CD14-positive monocyte (primary cell): Measurements from ENCODE around the gene STARD13. TPM values are rescaled to one million over a fixed set of nuclear protein-coding genes. Genes with fewer than 3 reads are reported as not detected.

Source experiments
- DNase-seq, 3 donors: peaks; one replicate each; pipeline ENCODE4 v3.0.0-alpha.2; 2011 to 2022
- H2AFZ ChIP-seq: 2 replicates; pipeline ENCODE4 v1.6.0; 2012; ENCODE audit warnings: mild to moderate bottlenecking, low read depth, low read length, inconsistent platforms; ENCODE audit not compliant: insufficient read depth, poor library complexity, severe bottlenecking
- H3K27ac ChIP-seq, 2 donors: 1 replicate in 1 of 2; 2 replicates in 1 of 2; pipeline ENCODE4 v1.5.1; 2012 to 2013; ENCODE audit warnings: low read length in 2 of 2, control low read depth in 1 of 2, inconsistent platforms in 1 of 2, low read depth in 1 of 2, mild to moderate bottlenecking in 1 of 2
- H3K27me3 ChIP-seq, 2 donors: one replicate each; pipeline versions ENCODE4 v1.6.0 to v1.6.1; 2011 to 2013; ENCODE audit warnings: low read length in 2 of 2; ENCODE audit not compliant: control insufficient read depth in 2 of 2, insufficient read depth in 2 of 2
- H3K36me3 ChIP-seq, 2 donors: replicated peaks in 1 of 2; 1 replicate in 1 of 2; 2 replicates in 1 of 2; pipeline versions ENCODE4 v1.5.1 to v1.6.1; 2012 to 2013; ENCODE audit warnings: low read length in 2 of 2, control low read depth in 1 of 2, inconsistent platforms in 1 of 2, mild to moderate bottlenecking in 1 of 2; ENCODE audit not compliant: insufficient read depth in 2 of 2, control insufficient read depth in 1 of 2
- H3K4me1 ChIP-seq, 2 donors: 1 replicate in 1 of 2; 2 replicates in 1 of 2; pipeline versions ENCODE4 v1.5.1 to v1.6.1; 2012 to 2013; ENCODE audit warnings: low read length in 2 of 2, control low read depth in 1 of 2, inconsistent platforms in 1 of 2, mild to moderate bottlenecking in 1 of 2, moderate library complexity in 1 of 2; ENCODE audit not compliant: insufficient read depth in 2 of 2, control insufficient read depth in 1 of 2
- H3K4me2 ChIP-seq: replicated peaks from 2 replicates; pipeline ENCODE3; 2012; ENCODE audit warnings: low read length, moderate library complexity, mild to moderate bottlenecking; ENCODE audit not compliant: poor library complexity, severe bottlenecking; ENCODE audit errors: extremely low read depth
- H3K4me3 ChIP-seq, 3 experiments: fragments of 200-600 bp in 1 of 3; sonication (generic) in 1 of 3; replicated peaks in 1 of 3; 1 replicate in 2 of 3; 2 replicates in 1 of 3; pipeline ENCODE4 v1.5.1; 2011 to 2013; ENCODE audit warnings: low read length in 3 of 3, mild to moderate bottlenecking in 3 of 3, control low read depth in 2 of 3, low read depth in 2 of 3, inconsistent platforms in 1 of 3, moderate library complexity in 1 of 3
- H3K79me2 ChIP-seq: 2 replicates; pipeline ENCODE4 v1.6.0; 2012; ENCODE audit warnings: mild to moderate bottlenecking, control low read depth, inconsistent platforms, low read length, moderate library complexity; ENCODE audit not compliant: insufficient read depth
- H3K9ac ChIP-seq: 2 replicates; pipeline ENCODE4 v1.6.0; 2017; ENCODE audit warnings: low read length, mild to moderate bottlenecking; ENCODE audit not compliant: insufficient read depth, poor library complexity, severe bottlenecking
- H3K9me3 ChIP-seq, 2 donors: replicated peaks in 1 of 2; 1 replicate in 1 of 2; 2 replicates in 1 of 2; pipeline versions ENCODE4 v1.5.1 to v1.6.1; 2012 to 2013; ENCODE audit warnings: low read length in 2 of 2, control low read depth in 1 of 2; ENCODE audit not compliant: control insufficient read depth in 1 of 2, insufficient read depth in 1 of 2
- H4K20me1 ChIP-seq: 2 replicates; pipeline ENCODE4 v1.6.0; 2012; ENCODE audit warnings: mild to moderate bottlenecking, low read length, control low read depth, moderate library complexity; ENCODE audit not compliant: insufficient read depth
- H3K27ac Mint-ChIP-seq, 7 donors: one replicate each; pipeline ENCODE4 v1.8.0; 2020; ENCODE audit warnings: mild to moderate bottlenecking in 7 of 7, mixed read lengths in 7 of 7, moderate library complexity in 6 of 7, inconsistent platforms in 2 of 7
- H3K27me3 Mint-ChIP-seq, 3 donors: one replicate each; pipeline ENCODE4 v1.8.0; 2021 to 2022; ENCODE audit warnings: low read depth in 3 of 3, mild to moderate bottlenecking in 3 of 3, mixed read lengths in 3 of 3, moderate library complexity in 3 of 3, inconsistent platforms in 1 of 3
- H3K36me3 Mint-ChIP-seq, 2 donors: one replicate each; pipeline ENCODE4 v1.8.0; 2020; ENCODE audit warnings: mixed read lengths in 2 of 2, inconsistent platforms in 1 of 2, mild to moderate bottlenecking in 1 of 2
- H3K4me1 Mint-ChIP-seq: one replicate; pipeline ENCODE4 v1.8.0; 2020; ENCODE audit warnings: mild to moderate bottlenecking, mixed read lengths
- H3K4me3 Mint-ChIP-seq, 2 donors: one replicate each; pipeline ENCODE4 v1.8.0; 2020; ENCODE audit warnings: mild to moderate bottlenecking in 2 of 2, mixed read lengths in 2 of 2, moderate library complexity in 1 of 2
- H3K9me3 Mint-ChIP-seq, 7 donors: one replicate each; pipeline ENCODE4 v1.8.0; 2020 to 2022; ENCODE audit warnings: mixed read lengths in 7 of 7, mild to moderate bottlenecking in 6 of 7, moderate library complexity in 6 of 7, inconsistent platforms in 2 of 7
- CTCF ChIP-seq: fragments of 200-600 bp; IDR thresholded peaks from one replicate; pipeline ENCODE4 v1.8.0; 2022; ENCODE audit warnings: antibody characterized with exemption, mild to moderate bottlenecking
- WGBS: methylation state at CpG from one replicate; pipeline ENCODE4 v1.1.5; 2013; ENCODE audit warnings: missing lambda C conversion rate; ENCODE audit not compliant: insufficient coverage; 5-methylcytosine and 5-hydroxymethylcytosine counted together
- intact Hi-C, 2 donors: fragments of 100-400 bp; cut with micrococcal nuclease; formaldehyde crosslinking; loops; one replicate each; pipeline versions ENCODE4 v1.15.0 to v1.15.1; 2023
- polyA plus RNA-seq, 3 donors: library from polyadenylated mRNA; depleted of rRNA in 1 of 3; unstranded in 2 of 3; stranded (reverse) in 1 of 3; fragments of 300-500 nt in 2 of 3; fragments of >200 nt in 1 of 3; fragmentation: Illumina TruSeq in 2 of 3; gene quantifications; 1 replicate in 2 of 3; 2 replicates in 1 of 3; pipeline ENCODE4 v1.2.3, GENCODE V29; 2012 to 2021

Gene STARD13
- polyA plus RNA-seq, 3 donors = 0.37 to 0.69 (median 0.60) TPM

- Histone ChIP-seq H3K4me3 (no peak overlapping the region), H3K9me3 (no peaks in the 10 kb centered on the region), H3K4me1 (no peaks in the 10 kb centered on the region), H4K20me1 (no peaks in the 10 kb centered on the region), H3K27ac (no peak overlapping the region), H3K79me2 (no peaks in the 10 kb centered on the region), H3K27me3 (no peaks in the 10 kb centered on the region), H3K36me3 (no peaks in the 10 kb centered on the region), H2AFZ (no peak overlapping the region), H3K4me2 (no peak overlapping the region), H3K9ac (no peak overlapping the region)
- no peak for DNase-seq
- WGBS = 100% methylated on average over 1 of the region's 2 CpGs
- H3K27ac Mint-ChIP-seq = no peak overlapping the region
- H3K4me3 Mint-ChIP-seq = no peak overlapping the region
- peaks cover 0 to 3% (median 0%) of the 10 kb centered on the region in 7 donors for H3K9me3 Mint-ChIP-seq
- no peaks in the 10 kb centered on the region for H3K36me3 Mint-ChIP-seq
- no peak for TF ChIP-seq CTCF
- intact Hi-C loops = no loop called here
- no peaks in the 10 kb centered on the region for H3K4me1 Mint-ChIP-seq
- H3K27me3 Mint-ChIP-seq = peaks cover 0 to 4% (median 2%) of the 10 kb centered on the region in 3 donors
These were observed 213.3 kb downstream of the STARD13 start for GRCh38 chr13:33072282-33072681.

GRCh38 chr13:33070713-33071112 is 214.8 kb downstream of the STARD13 start:
- H3K9ac ChIP-seq = no peak overlapping the region
- peaks cover 0 to 10% (median 6%) of the 10 kb centered on the region in 7 donors for H3K9me3 Mint-ChIP-seq

More at GRCh38 chr13:33070713-33071112, 214.8 kb downstream of the STARD13 start:
- no peaks in the 10 kb centered on the region for H4K20me1 ChIP-seq
- no peaks in the 10 kb centered on the region for H3K27me3 ChIP-seq
- 89% methylated on average over 1 of the region's 2 CpGs for WGBS
- no peaks in the 10 kb centered on the region for H3K79me2 ChIP-seq
- Mint-ChIP-seq H3K36me3 (no peaks in the 10 kb centered on the region), H3K27me3 (peaks cover 0 to 2% (median 1%) of the 10 kb centered on the region in 3 donors), H3K4me1 (no peaks in the 10 kb centered on the region), H3K4me3 (peak overlapping the region in 1 of 2 donors; percentile 35), H3K27ac (no peak overlapping the region)
- no peak overlapping the region for H3K4me3 ChIP-seq
- H2AFZ ChIP-seq = no peak overlapping the region
- no peaks in the 10 kb centered on the region for H3K4me1 ChIP-seq
- H3K4me2 ChIP-seq = no peak overlapping the region
- H3K9me3 ChIP-seq = no peaks in the 10 kb centered on the region
- no peaks in the 10 kb centered on the region for H3K36me3 ChIP-seq
- no peak for TF ChIP-seq CTCF
- no peak for DNase-seq
- no peak overlapping the region for H3K27ac ChIP-seq
- intact Hi-C loops = no loop called here
